ENCODE measurements around the gene FAM135A. TPM values are rescaled to one million over a fixed set of nuclear protein-coding genes. Genes with fewer than 3 reads are reported as not detected.
"Not testable (repeated sequence)": the region's sequence is repeated elsewhere in the genome, so short reads cannot be mapped to it uniquely, and the experiment has no call there.

Gene FAM135A
- total and polyA plus RNA-seq, 2 experiments from 2014 or later = 35.2 to 68.7 TPM

DNA sequence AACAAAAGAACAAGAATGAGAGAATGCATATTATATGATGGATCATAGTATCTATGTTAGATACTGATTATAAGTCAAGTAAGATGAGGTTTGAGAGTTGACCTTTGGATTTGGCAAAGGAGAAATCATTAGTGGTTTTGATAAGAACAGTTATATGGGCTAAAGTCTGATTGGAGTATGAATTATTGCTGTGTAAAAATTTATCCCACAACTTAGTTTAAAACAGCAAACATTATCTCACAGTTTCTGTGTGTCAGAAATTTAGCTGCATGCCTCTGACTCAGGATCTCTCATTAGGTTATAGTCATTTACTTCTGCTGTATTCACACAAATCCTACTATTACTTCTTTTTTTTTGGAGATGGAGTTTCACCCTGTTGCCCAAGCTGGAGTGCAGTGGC, 56.7 kb downstream of the FAM135A start (continued):
- TF ChIP-seq NANOG (IDR thresholded peaks at IDR 0.05; ENCODE audit: borderline replicate concordance) = no peak
- no peak for TF ChIP-seq STAT1 (IDR thresholded peaks at IDR 0.05; ENCODE audit: unreplicated experiment)
- no peak for TF ChIP-seq EZH2 (IDR thresholded peaks at IDR 0.05; ENCODE audit: low read depth, unreplicated experiment)

DNA sequence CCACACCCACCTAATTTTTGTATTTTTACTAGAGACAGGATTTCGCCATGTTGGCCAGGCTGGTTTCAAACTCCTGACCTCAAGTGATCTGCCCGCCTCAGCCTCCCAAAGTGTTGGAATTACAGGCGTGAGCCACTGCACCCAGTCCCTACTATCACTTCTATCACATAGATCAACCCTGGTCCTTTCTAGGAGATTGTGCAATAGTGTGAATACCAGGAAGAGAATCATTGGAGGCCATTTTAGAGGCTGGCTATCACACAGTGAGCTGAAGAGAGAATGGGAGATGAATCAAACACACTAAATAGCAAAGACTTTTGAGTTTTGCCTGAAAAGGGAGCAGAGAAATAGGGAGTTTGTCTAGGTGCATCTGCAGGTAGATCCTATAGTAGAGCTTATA, 57.2 kb downstream of the FAM135A start:
- not testable (repeated sequence) for H3K79me2 ChIP-seq (replicated peaks; ENCODE audit: insufficient read depth); H3K9me3 Mint-ChIP-seq; H3K4me3 Mint-ChIP-seq; H3K4me2 ChIP-seq; H3K36me3 ChIP-seq (ENCODE audit: insufficient read depth); H3K4me1 ChIP-seq (ENCODE audit: insufficient read depth); H3K4me3 ChIP-seq; H3K27me3 ChIP-seq (ENCODE audit: insufficient read depth); H3K27me3 Mint-ChIP-seq (ENCODE audit: insufficient read depth, low read depth, poor library complexity); DNase-seq (ENCODE audit: low spot score); H3F3A ChIP-seq (replicated peaks; ENCODE audit: low read depth); H3K27ac Mint-ChIP-seq; H3K9me2 ChIP-seq (ENCODE audit: insufficient read depth); H3K27ac ChIP-seq (ENCODE audit: low read depth); H4K20me1 ChIP-seq (replicated peaks; ENCODE audit: insufficient read depth); H2AFZ ChIP-seq; ATAC-seq
- H3K4me1 Mint-ChIP-seq = peaks cover 12% of the 10 kb centered on the region
- peaks cover 34% of the 10 kb centered on the region for H3K36me3 Mint-ChIP-seq (ENCODE audit: low read depth)

DNA sequence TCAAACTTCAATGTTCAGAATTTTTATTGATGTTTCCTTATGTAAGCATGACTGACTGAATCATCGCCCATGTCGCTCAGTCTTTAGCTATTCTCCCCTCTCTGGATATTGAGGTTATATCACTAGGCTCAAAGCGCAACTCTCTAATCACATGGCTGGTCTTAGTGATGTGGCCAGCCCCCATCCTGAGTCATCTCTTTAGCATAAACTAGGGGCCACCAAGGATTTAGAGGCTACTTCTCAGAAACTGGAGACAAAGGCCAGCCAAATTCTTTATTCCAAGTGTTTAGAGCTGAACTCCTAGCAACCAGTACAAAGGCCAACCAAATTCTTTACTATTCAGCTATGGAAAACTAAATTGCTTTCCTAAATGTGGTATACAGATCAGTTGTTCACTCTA, 61.4 kb downstream of the FAM135A start:
- no peak overlapping the region for H3K27ac ChIP-seq (ENCODE audit: low read depth)
- no peaks in the 10 kb centered on the region for H3F3A ChIP-seq (replicated peaks; ENCODE audit: low read depth)
- H3K4me1 ChIP-seq (ENCODE audit: insufficient read depth) = 0 out of 2 replicates have a peak, but pooled peaks cover 3% of the 10 kb centered on the region
- H2AFZ ChIP-seq = no peak overlapping the region
- no peaks in the 10 kb centered on the region for H4K20me1 ChIP-seq (replicated peaks; ENCODE audit: insufficient read depth)
- Mint-ChIP-seq H3K9me3 (no peaks in the 10 kb centered on the region), H3K4me3 (no peak overlapping the region), H3K4me1 (peaks cover 12% of the 10 kb centered on the region), H3K27ac (peak overlapping the region; percentile 80), H3K36me3 (ENCODE audit: low read depth) (peaks cover 41% of the 10 kb centered on the region), H3K27me3 (ENCODE audit: insufficient read depth, low read depth, poor library complexity) (peaks cover 4% of the 10 kb centered on the region)
- peaks cover 9% of the 10 kb centered on the region; the same call in 1 of the 2 replicates for H3K36me3 ChIP-seq (ENCODE audit: insufficient read depth)
- ATAC-seq (peak; percentile 82), DNase-seq (ENCODE audit: low spot score) (peak; percentile 78)
- no peak overlapping the region for H3K4me2 ChIP-seq
- no peaks in the 10 kb centered on the region for H3K79me2 ChIP-seq (replicated peaks; ENCODE audit: insufficient read depth)
- H3K4me3 ChIP-seq = no peak overlapping the region
- TF ChIP-seq NANOG (IDR thresholded peaks at IDR 0.05; ENCODE audit: borderline replicate concordance) = no peak
- no peak for TF ChIP-seq JUNB (IDR thresholded peaks at IDR 0.05; ENCODE audit: unreplicated experiment)
- no peak for TF ChIP-seq CREB1 (CRISPR knock-in tag; IDR thresholded peaks at IDR 0.05; ENCODE audit: low read depth)
- TF ChIP-seq, protein P1, sequence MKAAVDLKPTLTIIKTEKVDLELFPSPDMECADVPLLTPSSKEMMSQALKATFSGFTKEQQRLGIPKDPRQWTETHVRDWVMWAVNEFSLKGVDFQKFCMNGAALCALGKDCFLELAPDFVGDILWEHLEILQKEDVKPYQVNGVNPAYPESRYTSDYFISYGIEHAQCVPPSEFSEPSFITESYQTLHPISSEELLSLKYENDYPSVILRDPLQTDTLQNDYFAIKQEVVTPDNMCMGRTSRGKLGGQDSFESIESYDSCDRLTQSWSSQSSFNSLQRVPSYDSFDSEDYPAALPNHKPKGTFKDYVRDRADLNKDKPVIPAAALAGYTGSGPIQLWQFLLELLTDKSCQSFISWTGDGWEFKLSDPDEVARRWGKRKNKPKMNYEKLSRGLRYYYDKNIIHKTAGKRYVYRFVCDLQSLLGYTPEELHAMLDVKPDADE (IDR thresholded peaks at IDR 0.05) = no peak
- TF ChIP-seq STAT1 (IDR thresholded peaks at IDR 0.05; ENCODE audit: unreplicated experiment) = no peak
- no peaks in the 10 kb centered on the region for H3K27me3 ChIP-seq (ENCODE audit: insufficient read depth)
- H3K9me2 ChIP-seq (ENCODE audit: insufficient read depth) = no peaks in the 10 kb centered on the region

DNA sequence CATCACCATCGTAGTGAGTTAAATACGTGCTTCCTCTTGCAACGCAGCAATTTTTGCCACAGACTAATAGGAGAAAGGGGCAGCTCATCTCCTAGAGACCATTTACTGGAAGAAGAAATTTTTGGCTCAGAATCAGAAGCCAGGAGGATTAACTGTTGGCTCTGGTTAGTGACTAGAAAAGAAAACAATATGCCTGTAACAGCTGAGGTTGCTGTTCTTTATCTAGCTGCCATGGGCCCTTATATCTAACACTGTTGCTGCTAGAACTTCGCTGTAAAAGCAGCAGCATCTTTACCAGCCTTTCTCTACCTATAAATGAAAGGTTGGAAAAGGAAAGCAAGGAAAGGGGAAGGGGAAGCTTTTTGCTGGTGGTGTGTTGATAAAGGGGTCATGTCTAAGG, 65.9 kb downstream of the FAM135A start:
- H3K9me3 Mint-ChIP-seq = no peaks in the 10 kb centered on the region
- Histone ChIP-seq H3F3A (replicated peaks; ENCODE audit: low read depth) (no peaks in the 10 kb centered on the region), H3K4me1 (ENCODE audit: insufficient read depth) (0 out of 2 replicates have a peak, but pooled peaks cover 3% of the 10 kb centered on the region), H3K79me2 (replicated peaks; ENCODE audit: insufficient read depth) (no peaks in the 10 kb centered on the region), H3K27ac (ENCODE audit: low read depth) (no peak overlapping the region; the same call in 1 of the 2 replicates), H3K27me3 (ENCODE audit: insufficient read depth) (no peaks in the 10 kb centered on the region), H4K20me1 (replicated peaks; ENCODE audit: insufficient read depth) (no peaks in the 10 kb centered on the region), H3K4me2 (no peak overlapping the region), H3K4me3 (no peak overlapping the region), H3K36me3 (ENCODE audit: insufficient read depth) (peaks cover 9% of the 10 kb centered on the region; the same call in 1 of the 2 replicates), H2AFZ (no peak overlapping the region), H3K9me2 (ENCODE audit: insufficient read depth) (no peaks in the 10 kb centered on the region)
- TF ChIP-seq POLR2AphosphoS5 (IDR thresholded peaks at IDR 0.05; ENCODE audit: low read depth) (no peak), ZNF331 (CRISPR knock-in tag; IDR thresholded peaks at IDR 0.05; ENCODE audit: low read depth) (no peak), EZH2phosphoT487 (IDR thresholded peaks at IDR 0.05; ENCODE audit: unreplicated experiment) (no peak), STAT1 (IDR thresholded peaks at IDR 0.05; ENCODE audit: unreplicated experiment) (no peak)
- TF ChIP-seq, protein P2, sequence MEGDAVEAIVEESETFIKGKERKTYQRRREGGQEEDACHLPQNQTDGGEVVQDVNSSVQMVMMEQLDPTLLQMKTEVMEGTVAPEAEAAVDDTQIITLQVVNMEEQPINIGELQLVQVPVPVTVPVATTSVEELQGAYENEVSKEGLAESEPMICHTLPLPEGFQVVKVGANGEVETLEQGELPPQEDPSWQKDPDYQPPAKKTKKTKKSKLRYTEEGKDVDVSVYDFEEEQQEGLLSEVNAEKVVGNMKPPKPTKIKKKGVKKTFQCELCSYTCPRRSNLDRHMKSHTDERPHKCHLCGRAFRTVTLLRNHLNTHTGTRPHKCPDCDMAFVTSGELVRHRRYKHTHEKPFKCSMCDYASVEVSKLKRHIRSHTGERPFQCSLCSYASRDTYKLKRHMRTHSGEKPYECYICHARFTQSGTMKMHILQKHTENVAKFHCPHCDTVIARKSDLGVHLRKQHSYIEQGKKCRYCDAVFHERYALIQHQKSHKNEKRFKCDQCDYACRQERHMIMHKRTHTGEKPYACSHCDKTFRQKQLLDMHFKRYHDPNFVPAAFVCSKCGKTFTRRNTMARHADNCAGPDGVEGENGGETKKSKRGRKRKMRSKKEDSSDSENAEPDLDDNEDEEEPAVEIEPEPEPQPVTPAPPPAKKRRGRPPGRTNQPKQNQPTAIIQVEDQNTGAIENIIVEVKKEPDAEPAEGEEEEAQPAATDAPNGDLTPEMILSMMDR (conservative IDR thresholded peaks at IDR 0.05; ENCODE audit: low read depth in 2 of 2) = no peak
- TF ChIP-seq, protein P3, sequence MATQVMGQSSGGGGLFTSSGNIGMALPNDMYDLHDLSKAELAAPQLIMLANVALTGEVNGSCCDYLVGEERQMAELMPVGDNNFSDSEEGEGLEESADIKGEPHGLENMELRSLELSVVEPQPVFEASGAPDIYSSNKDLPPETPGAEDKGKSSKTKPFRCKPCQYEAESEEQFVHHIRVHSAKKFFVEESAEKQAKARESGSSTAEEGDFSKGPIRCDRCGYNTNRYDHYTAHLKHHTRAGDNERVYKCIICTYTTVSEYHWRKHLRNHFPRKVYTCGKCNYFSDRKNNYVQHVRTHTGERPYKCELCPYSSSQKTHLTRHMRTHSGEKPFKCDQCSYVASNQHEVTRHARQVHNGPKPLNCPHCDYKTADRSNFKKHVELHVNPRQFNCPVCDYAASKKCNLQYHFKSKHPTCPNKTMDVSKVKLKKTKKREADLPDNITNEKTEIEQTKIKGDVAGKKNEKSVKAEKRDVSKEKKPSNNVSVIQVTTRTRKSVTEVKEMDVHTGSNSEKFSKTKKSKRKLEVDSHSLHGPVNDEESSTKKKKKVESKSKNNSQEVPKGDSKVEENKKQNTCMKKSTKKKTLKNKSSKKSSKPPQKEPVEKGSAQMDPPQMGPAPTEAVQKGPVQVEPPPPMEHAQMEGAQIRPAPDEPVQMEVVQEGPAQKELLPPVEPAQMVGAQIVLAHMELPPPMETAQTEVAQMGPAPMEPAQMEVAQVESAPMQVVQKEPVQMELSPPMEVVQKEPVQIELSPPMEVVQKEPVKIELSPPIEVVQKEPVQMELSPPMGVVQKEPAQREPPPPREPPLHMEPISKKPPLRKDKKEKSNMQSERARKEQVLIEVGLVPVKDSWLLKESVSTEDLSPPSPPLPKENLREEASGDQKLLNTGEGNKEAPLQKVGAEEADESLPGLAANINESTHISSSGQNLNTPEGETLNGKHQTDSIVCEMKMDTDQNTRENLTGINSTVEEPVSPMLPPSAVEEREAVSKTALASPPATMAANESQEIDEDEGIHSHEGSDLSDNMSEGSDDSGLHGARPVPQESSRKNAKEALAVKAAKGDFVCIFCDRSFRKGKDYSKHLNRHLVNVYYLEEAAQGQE (IDR thresholded peaks at IDR 0.05; ENCODE audit: unreplicated experiment) = no peak
- TF ChIP-seq, protein P1 (IDR thresholded peaks at IDR 0.05) = no peak
- no peak overlapping the region for H3K4me3 Mint-ChIP-seq
- H3K36me3 Mint-ChIP-seq (ENCODE audit: low read depth) = peaks cover 29% of the 10 kb centered on the region
- no peak for DNase-seq (ENCODE audit: low spot score)
- no peaks in the 10 kb centered on the region for H3K27me3 Mint-ChIP-seq (ENCODE audit: insufficient read depth, low read depth, poor library complexity)
- ATAC-seq = no peak
- no peak overlapping the region for H3K27ac Mint-ChIP-seq
- peaks cover 7% of the 10 kb centered on the region for H3K4me1 Mint-ChIP-seq
